HG03558 (cell line): ENCODE data around the gene OR1F1.
"Not testable (repeated sequence)": the region's sequence is repeated elsewhere in the genome, so short reads cannot be mapped to it uniquely, and the experiment has no call there.

Experiments used
- ATAC-seq: cut with Tn5 transposase; IDR thresholded peaks from one replicate; pipeline ENCODE4 v1.9.1; 2021; ENCODE audit warnings: moderate number of reproducible peaks; ENCODE audit not compliant: unreplicated experiment; ENCODE audit errors: extremely low read depth

OR1F1 gene

GRCh38 chr16:3171181-3171854 lies 16.7 kb upstream of the OR1F1 start:
- no peak for ATAC-seq

DNA sequence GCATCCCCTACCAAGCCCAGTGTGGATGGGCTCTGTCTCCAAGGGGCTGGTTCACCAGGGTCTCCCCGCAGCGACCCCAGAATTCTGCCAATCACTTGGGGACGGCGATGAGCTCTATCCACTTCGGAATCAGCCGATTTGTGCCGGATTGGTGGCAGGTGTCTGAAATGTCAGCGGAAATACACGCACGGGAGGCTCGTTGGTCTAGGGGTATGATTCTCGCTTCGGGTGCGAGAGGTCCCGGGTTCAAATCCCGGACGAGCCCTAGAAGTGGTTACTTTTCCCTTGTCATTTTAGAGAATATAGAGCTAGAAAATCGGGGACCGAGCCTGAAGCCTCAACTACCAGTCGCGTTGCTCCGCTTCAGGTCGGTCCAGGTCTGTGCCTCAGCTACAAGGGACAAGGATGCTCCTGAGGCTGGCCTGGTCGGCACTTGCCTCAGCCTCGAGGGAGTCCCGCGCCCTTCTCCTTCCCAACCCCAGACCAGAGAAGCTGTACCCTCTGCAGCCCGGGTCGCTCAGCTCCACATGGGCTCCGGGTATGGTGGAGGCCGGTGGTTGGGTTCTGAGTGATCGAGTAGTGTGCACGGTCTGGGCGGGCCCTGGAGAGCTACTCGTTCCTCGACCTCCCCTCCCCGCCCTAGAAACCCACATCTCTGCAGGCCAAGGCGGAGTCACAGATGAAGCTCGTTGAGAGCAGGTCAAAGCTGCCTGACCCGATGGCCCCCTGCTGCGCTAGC lies 16.0 kb upstream of the OR1F1 start:
- no peak for ATAC-seq

GRCh38 chr16:3173892-3174617 lies 13.9 kb upstream of the OR1F1 start:
- ATAC-seq, result no peak

DNA sequence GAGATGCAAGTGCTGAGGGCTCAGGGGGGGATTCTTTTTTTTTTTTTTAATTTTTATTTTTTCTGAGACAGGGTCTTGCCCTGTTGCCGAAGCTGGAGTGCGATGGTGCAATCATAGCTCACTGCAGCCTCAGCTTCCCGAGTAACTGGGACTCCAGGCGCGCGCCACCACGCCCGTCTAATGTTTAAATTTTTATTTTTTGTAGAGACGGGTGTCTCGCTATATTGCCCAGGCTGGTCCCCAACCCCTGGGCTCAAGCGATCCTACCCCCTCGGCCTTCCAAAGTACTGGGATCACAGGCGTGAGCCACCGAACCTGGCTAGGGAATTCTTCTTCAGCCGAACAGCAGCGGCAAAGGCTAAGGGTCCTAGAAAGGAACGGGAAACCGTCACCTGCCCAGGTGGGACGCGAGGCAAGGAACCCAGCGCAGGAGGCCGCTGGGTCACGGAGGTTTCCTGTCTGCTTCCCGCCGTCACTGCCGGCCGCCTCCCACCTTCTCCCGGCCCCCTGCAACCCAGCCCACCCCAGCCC lies 13.3 kb upstream of the OR1F1 start:
- ATAC-seq, result no peak

GRCh38 chr16:3175157-3176093 lies 12.6 kb upstream of the OR1F1 start:
- no peak for ATAC-seq

- no peak for ATAC-seq
Measured at GRCh38 chr16:3179651-3180050, 8.4 kb upstream of the OR1F1 start.

DNA sequence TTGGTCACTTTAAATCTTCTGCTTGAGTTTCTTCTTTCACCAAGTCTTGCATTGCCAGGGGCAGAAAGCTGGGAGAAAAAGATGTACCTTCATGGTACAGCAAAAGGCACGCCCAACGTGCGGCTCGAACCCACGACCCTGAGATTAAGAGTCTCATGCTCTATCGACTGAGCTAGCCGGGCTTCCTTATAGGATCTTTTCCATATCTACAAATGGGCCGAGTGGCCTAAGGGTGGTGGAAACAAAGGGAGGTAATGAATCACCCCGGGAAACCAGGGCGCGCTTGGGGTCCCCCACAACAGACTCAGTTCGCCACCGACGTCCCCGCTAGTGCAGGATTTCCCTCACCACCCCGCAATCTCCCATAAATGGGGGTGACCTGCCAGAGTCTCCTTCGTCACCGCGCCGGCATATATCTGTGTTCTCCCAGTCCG lies 7.5 kb upstream of the OR1F1 start:
- ATAC-seq, result no peak

- not testable (repeated sequence) for ATAC-seq
Measured at GRCh38 chr16:3182293-3182607, 5.8 kb upstream of the OR1F1 start.

- no peak for ATAC-seq
Measured at GRCh38 chr16:3182608-3183444, 5.2 kb upstream of the OR1F1 start.

DNA sequence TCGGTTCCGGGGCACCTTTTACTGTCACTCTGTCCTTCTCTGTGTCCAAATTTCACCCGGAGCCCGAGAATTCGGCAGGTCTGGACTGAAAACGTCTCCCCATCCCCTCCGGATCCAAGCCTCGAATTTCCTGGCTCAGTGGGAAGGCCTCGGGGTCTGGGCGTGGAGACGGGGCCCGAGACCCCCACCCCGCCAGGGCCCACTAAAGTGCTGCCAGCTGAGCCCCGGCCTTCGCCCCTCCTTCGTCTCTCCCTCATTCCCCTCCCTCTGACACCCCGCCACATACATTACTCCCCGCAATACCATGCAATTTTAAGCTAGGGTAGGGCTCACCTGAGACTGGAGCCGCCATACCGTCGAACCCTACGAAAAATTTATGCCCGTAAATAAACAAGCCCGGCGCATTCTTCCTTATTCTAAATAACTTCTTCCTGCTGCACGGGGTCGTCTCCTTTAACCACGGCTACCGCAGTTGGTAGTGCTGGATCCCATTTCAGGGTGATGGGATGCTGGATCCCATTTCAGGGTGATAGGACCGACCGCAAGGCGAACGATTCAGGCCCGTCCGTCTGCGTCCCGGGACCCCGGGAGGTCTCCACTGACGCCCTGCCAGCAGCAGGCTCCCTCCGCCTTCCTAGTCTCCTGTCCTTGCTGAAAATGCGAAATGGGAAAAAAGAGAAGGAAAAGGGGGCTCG lies 4.4 kb upstream of the OR1F1 start:
- ATAC-seq, result no peak

DNA sequence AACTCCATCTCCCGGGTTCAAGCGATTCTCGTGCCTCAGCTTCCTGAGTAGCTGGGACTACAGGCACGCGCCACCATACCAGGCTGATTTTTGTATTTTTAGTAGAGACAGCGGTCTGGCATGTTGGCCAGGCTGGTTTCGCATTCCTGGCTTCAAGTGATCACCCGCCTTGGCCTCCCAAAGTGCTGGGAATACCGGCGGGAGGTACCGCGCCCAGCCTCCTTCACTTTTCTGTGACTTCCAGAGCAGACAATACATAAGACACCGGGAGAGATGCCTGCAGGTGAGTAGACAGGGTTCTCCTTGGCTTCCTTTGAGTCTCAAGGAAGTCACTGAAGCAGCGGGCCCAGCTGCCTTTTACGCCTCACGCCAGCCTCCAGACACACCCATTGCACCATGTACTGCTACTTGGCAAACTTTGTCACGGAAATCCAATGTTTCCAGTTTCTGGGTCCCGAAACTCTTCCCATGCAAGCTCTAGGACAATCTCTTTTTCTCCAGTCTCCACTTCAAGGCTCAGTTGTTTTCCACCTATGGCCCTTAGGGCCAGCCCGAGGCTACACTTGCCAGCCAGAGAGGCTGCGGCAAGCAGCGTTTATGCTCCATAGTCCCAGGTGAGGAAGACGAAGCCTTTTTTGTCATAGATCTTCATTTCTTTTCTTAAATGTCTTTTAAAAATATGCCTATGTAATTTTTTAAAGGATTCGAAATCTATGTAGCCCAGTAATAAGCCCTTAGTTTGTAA lies 886 bp upstream of the OR1F1 start:
- no peak for ATAC-seq

DNA sequence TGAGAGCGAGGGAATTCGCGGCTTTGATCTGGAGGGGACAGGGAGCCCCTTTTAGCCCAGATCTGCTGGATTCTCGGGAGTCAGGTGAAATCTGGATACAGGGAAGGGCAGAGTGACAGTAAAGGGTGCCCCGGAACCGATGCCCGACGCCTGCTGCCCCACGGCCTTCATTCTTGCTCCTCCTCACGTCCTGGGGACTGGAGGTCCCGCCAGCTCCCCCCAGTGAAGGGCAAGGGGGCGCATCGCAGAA lies 596 bp downstream of the OR1F1 start:
- no peak for ATAC-seq

GRCh38 chr16:3188925-3189825 lies 1.2 kb downstream of the OR1F1 start:
- no peak for ATAC-seq

DNA sequence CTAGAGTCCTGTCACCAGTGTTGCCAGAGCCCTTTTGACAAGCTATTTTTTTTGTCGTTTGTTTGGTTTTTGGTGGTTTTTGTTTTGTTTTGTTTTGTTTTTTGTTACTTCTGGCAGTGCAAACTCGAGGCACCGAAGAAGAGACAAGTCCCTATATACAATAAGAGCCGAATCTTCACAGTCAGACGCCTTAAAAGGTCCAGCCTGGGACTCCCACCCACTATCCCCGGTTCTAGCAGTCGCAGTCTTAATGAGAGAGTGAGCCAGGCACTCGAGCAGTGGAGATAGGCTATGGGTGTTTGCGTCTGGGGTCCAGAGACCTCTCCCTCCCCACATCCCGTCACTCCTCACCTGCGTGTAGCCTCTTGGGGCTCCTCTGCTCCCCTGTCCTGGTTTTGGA lies 1.9 kb downstream of the OR1F1 start:
- no peak for ATAC-seq

DNA sequence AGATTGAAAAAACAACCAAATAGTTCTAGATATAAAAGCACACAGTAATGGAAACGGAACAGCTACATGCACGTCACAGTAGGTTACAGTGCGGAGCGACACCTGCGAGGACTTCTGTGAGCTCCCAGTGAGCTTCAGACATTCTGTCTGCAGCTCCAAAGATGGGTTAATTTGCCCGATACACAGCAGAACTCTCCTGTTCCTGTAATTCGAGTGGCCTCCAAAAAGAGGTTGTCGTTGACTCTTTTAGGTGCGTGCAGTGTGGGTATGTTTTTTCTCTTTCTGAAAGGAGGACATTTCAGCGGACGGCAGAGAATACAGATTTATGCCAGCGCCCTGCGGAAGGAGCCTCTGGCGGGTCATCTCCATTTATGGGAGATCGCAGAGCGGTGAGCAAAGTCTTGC lies 2.9 kb downstream of the OR1F1 start:
- no peak for ATAC-seq

DNA sequence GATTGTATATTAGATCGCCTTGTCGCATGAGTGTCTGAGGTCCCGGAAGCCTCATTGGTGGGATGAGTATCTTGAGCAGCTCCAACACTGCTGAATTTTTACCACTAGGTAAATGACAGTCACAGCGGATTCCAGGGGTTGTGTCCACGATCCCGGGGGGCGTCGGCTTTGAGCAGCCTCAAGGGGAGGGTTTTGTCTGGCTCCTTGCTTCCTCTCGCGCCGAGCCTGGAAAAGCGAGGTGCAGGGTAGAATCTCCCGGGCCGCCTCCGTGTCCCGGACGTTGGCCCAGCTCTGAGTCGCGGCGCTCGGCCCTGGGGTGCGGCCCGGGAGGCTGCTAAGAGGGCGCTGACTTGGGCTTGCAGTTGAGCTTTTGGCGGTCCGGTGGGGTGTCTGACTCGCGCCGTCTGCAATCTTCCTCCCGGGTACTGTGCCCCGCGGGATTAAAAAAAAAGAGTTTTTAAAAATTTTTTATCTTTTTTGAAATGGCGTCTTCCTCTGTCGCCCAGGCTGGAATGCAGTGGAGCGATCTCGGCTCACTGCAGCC lies 4.5 kb downstream of the OR1F1 start:
- ATAC-seq, result no peak
